Upper lobe of left lung (tissue), 6 donors: Measurements from ENCODE around the gene CIT. TPM values are rescaled to one million over a fixed set of nuclear protein-coding genes. Genes with fewer than 3 reads are reported as not detected.
A peak's percentile ranks its signal among the peaks of the same experiment; 100 is the strongest.

Experiments
- ATAC-seq, 2 donors: fragments of 200-7000 bp; cut with Tn5 transposase; one replicate each; pipeline ENCODE4 v1.9.1; 2022; ENCODE audit warnings: mild to moderate bottlenecking in 2 of 2, moderate library complexity in 2 of 2; ENCODE audit not compliant: low FRiP score in 2 of 2
- DNase-seq, 2 donors: peaks; one replicate each; pipeline ENCODE4 v3.0.0-alpha.2; 2019 to 2020
- H3K27ac ChIP-seq, 4 donors: fragments of 200-600 bp; sonication (generic); one replicate each; pipeline ENCODE4 v1.5.1; 2016 to 2019
- H3K27me3 ChIP-seq, 4 donors: fragments of 200-600 bp; sonication (generic); one replicate each; pipeline ENCODE4 v1.5.1; 2017 to 2019
- H3K36me3 ChIP-seq, 4 donors: fragments of 200-600 bp; sonication (generic); one replicate each; pipeline ENCODE4 v1.5.1; 2016 to 2019
- H3K4me1 ChIP-seq, 4 donors: fragments of 200-600 bp; sonication (generic); one replicate each; pipeline ENCODE4 v1.5.1; 2018 to 2019
- H3K4me3 ChIP-seq, 4 donors: fragments of 200-600 bp; sonication (generic); one replicate each; pipeline ENCODE4 v1.5.1; 2017 to 2019; ENCODE audit warnings: mild to moderate bottlenecking in 2 of 4, moderate library complexity in 1 of 4
- H3K9me3 ChIP-seq, 4 donors: fragments of 200-600 bp; sonication (generic); one replicate each; pipeline ENCODE4 v1.5.1; 2018 to 2019
- CTCF ChIP-seq, 6 experiments: fragments of 450-650 bp in 4 of 6; fragments of 200-600 bp in 2 of 6; sonication (generic) in 2 of 6; IDR thresholded peaks; one replicate each; pipeline ENCODE4 v1.5.1; 2016 to 2019; ENCODE audit warnings: antibody characterized with exemption in 6 of 6
- EP300 ChIP-seq, 4 donors: sonication (generic); formaldehyde crosslinking; IDR thresholded peaks; one replicate each; pipeline ENCODE4 v1.5.1; 2017; ENCODE audit warnings: antibody characterized with exemption in 4 of 4, control low read depth in 2 of 4
- POLR2A ChIP-seq, 4 donors: fragments of 450-650 bp; IDR thresholded peaks; one replicate each; pipeline ENCODE4 v1.5.1; 2016 to 2017; ENCODE audit warnings: antibody characterized with exemption in 4 of 4, mild to moderate bottlenecking in 2 of 4
- POLR2AphosphoS5 ChIP-seq, 2 donors: sonication (generic); formaldehyde crosslinking; IDR thresholded peaks; one replicate each; pipeline ENCODE4 v1.5.1; 2017; ENCODE audit warnings: antibody characterized with exemption in 2 of 2
- WGBS, 2 donors: methylation state at CpG; one replicate each; pipeline ENCODE4 v1.1.5; 2017 to 2018; 5-methylcytosine and 5-hydroxymethylcytosine counted together
- total RNA-seq, 6 donors: library from RNA; depleted of rRNA in 4 of 6; stranded (reverse); fragments of >200 nt in 4 of 6; gene quantifications; one replicate each; pipeline versions ENCODE4 v1.1.0 to v1.2.1, GENCODE V29; 2016 to 2021
- donor health status: DM: no; HTN: no; CAD: no; lungs with moderate emphysema.
- donor health status: DM: no; HTN: yes; CAD: no; lungs with severe emphysema.

The CIT gene
- total RNA-seq, 6 donors from 2014 or later: 7.8 to 185 (median 73.6) TPM

GRCh38 chr12:119699199-119699760 lies 177.8 kb downstream of the CIT start:
- Histone ChIP-seq H3K9me3 (no peaks in the 10 kb centered on the region), H3K36me3 (peaks cover 0 to 14% (median 6%) of the 10 kb centered on the region in 4 donors), H3K4me1 (peaks cover 0 to 3% (median under 1%) of the 10 kb centered on the region in 4 donors), H3K4me3 (no peak overlapping the region), H3K27ac (no peak overlapping the region), H3K27me3 (no peaks in the 10 kb centered on the region)
- TF ChIP-seq POLR2AphosphoS5 (IDR thresholded peaks at IDR 0.05) (no peak), POLR2A (IDR thresholded peaks at IDR 0.05) (no peak), CTCF (IDR thresholded peaks at IDR 0.05) (no peak), EP300 (IDR thresholded peaks at IDR 0.05) (no peak)
- ATAC-seq (no peak), DNase-seq (no peak)
- WGBS, 2 donors: 94 to 95% methylated on average over 7 to 11 of the region's 11 CpGs

- Histone ChIP-seq H3K4me1 (peaks cover 15 to 26% (median 20%) of the 10 kb centered on the region in 4 donors), H3K9me3 (no peaks in the 10 kb centered on the region), H3K36me3 (peaks cover 0 to 14% (median 6%) of the 10 kb centered on the region in 4 donors), H3K27me3 (no peaks in the 10 kb centered on the region), H3K4me3 (no peak overlapping the region), H3K27ac (no peak overlapping the region)
- whole genome bisulfite sequencing, 2 donors: 89 to 91% methylated on average over 5 of the region's 5 CpGs
- TF ChIP-seq EP300 (IDR thresholded peaks at IDR 0.05) (no peak), POLR2AphosphoS5 (IDR thresholded peaks at IDR 0.05) (no peak), CTCF (IDR thresholded peaks at IDR 0.05) (no peak), POLR2A (IDR thresholded peaks at IDR 0.05) (no peak)
- no peak for ATAC-seq
- DNase-seq: no peak
Observed at GRCh38 chr12:119696943-119697342, 180.2 kb downstream of the CIT start.

GRCh38 chr12:119695034-119695433 lies 182.1 kb downstream of the CIT start:
- TF ChIP-seq POLR2AphosphoS5 (IDR thresholded peaks at IDR 0.05) (no peak), EP300 (IDR thresholded peaks at IDR 0.05) (no peak), POLR2A (IDR thresholded peaks at IDR 0.05) (no peak), CTCF (IDR thresholded peaks at IDR 0.05) (peak in 4 of 6 experiments; percentile 9 to 24 (median 13))

GRCh38 chr12:119694111-119694510 lies 183.0 kb downstream of the CIT start:
- H3K27ac ChIP-seq: peak overlapping the region in 3 of 4 donors; percentile 38 to 76 (median 62)
- H3K36me3 ChIP-seq: peaks cover 0 to 6% (median 4%) of the 10 kb centered on the region in 4 donors
- TF ChIP-seq EP300 (IDR thresholded peaks at IDR 0.05) (no peak), CTCF (IDR thresholded peaks at IDR 0.05) (no peak), POLR2AphosphoS5 (IDR thresholded peaks at IDR 0.05) (no peak), POLR2A (IDR thresholded peaks at IDR 0.05) (no peak)
- WGBS, 2 donors: 88 to 91% methylated on average over 6 of the region's 6 CpGs
- no peaks in the 10 kb centered on the region for H3K9me3 ChIP-seq
- H3K27me3 ChIP-seq: no peaks in the 10 kb centered on the region
- peaks cover 15 to 30% (median 21%) of the 10 kb centered on the region in 4 donors for H3K4me1 ChIP-seq
- ATAC-seq: no peak
- DNase-seq: no peak
- H3K4me3 ChIP-seq: no peak overlapping the region

More at GRCh38 chr12:119695034-119695433, 182.1 kb downstream of the CIT start:
- no peaks in the 10 kb centered on the region for H3K9me3 ChIP-seq
- peaks cover 0 to 5% (median 4%) of the 10 kb centered on the region in 4 donors for H3K36me3 ChIP-seq
- 81 to 88% methylated on average over 4 of the region's 4 CpGs for WGBS, 2 donors
- no peaks in the 10 kb centered on the region for H3K27me3 ChIP-seq
- H3K4me3 ChIP-seq: no peak overlapping the region
- no peak for ATAC-seq
- no peak overlapping the region for H3K27ac ChIP-seq
- peaks cover 15 to 30% (median 21%) of the 10 kb centered on the region in 4 donors for H3K4me1 ChIP-seq
- DNase-seq: no peak

- Histone ChIP-seq H3K36me3 (peaks cover 0 to 6% (median 5%) of the 10 kb centered on the region in 4 donors), H3K27me3 (no peaks in the 10 kb centered on the region), H3K4me3 (no peak overlapping the region), H3K27ac (peak overlapping the region; percentile 13 to 76 (median 50)), H3K4me1 (peaks cover 15 to 30% (median 21%) of the 10 kb centered on the region in 4 donors), H3K9me3 (no peaks in the 10 kb centered on the region)
- no peak for ATAC-seq
- WGBS, 2 donors: 23 to 47% methylated on average over 1 of the region's 1 CpG
- no peak for DNase-seq
- TF ChIP-seq CTCF (IDR thresholded peaks at IDR 0.05): no peak
- TF ChIP-seq EP300 (IDR thresholded peaks at IDR 0.05): no peak
- TF ChIP-seq POLR2AphosphoS5 (IDR thresholded peaks at IDR 0.05): no peak
- TF ChIP-seq POLR2A (IDR thresholded peaks at IDR 0.05): no peak
Observed at GRCh38 chr12:119693511-119693910, 183.6 kb downstream of the CIT start.
